ENCODE data around the gene HINT3.

DNA sequence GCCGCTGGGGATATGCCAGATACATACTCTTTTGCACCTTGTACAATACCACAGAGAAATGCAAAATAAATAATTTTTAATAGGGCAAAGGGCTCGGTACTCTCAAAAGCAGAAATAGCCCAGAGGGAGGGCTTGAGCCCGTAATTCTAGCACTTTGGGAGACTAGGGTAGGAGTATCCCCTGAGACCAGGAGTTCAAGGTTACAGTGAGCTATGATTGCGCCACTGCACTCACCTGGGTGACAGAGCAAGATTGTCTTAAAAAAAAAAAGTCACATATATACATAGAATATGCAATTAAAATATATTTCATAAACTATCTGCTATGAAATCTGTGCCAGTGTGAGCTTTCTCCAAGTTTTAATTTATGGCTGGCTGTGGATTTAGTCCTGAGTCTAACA lies 29.0 kb downstream of the HINT3 start:
- TF ChIP-seq, protein P1, sequence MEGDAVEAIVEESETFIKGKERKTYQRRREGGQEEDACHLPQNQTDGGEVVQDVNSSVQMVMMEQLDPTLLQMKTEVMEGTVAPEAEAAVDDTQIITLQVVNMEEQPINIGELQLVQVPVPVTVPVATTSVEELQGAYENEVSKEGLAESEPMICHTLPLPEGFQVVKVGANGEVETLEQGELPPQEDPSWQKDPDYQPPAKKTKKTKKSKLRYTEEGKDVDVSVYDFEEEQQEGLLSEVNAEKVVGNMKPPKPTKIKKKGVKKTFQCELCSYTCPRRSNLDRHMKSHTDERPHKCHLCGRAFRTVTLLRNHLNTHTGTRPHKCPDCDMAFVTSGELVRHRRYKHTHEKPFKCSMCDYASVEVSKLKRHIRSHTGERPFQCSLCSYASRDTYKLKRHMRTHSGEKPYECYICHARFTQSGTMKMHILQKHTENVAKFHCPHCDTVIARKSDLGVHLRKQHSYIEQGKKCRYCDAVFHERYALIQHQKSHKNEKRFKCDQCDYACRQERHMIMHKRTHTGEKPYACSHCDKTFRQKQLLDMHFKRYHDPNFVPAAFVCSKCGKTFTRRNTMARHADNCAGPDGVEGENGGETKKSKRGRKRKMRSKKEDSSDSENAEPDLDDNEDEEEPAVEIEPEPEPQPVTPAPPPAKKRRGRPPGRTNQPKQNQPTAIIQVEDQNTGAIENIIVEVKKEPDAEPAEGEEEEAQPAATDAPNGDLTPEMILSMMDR (IDR thresholded peaks at IDR 0.05), result no peak
- TF ChIP-seq EP300 (IDR thresholded peaks at IDR 0.05), result no peak
